HL-60 (cell line): ENCODE results near the gene NT5C3A.
"Not testable (repeated sequence)": the region's sequence is repeated elsewhere in the genome, so short reads cannot be mapped to it uniquely, and the experiment has no call there.

Source experiments
- CTCF ChIP-seq: IDR thresholded peaks from one replicate; pipeline ENCODE4 v1.5.1; 2011; ENCODE audit warnings: low read length, control low read depth, inconsistent platforms; ENCODE audit not compliant: insufficient read depth
- GABPA ChIP-seq: IDR thresholded peaks from 2 replicates; pipeline ENCODE4 v1.6.1; 2012; ENCODE audit warnings: low read depth
- POLR2AphosphoS5 ChIP-seq: IDR thresholded peaks from 2 replicates; pipeline ENCODE4 v1.6.1; 2012; ENCODE audit warnings: low read depth
- REST ChIP-seq: IDR thresholded peaks from 2 replicates; pipeline ENCODE4 v1.6.1; 2012; ENCODE audit warnings: low read depth; ENCODE audit not compliant: insufficient replicate concordance

GRCh38 chr7:32966489-32967267, 95.9 kb downstream of the NT5C3A start:
- TF ChIP-seq CTCF, REST, POLR2AphosphoS5, GABPA: not testable (repeated sequence)
